Suppressor macrophage (primary cell): ENCODE results near the gene STX2.
"Not testable (repeated sequence)": the region's sequence is repeated elsewhere in the genome, so short reads cannot be mapped to it uniquely, and the experiment has no call there.

Experiments used
- DNase-seq, 4 experiments: peaks; one replicate each; pipeline ENCODE4 v3.0.0-alpha.2; 2020 to 2022

Gene STX2

GRCh38 chr12:130870442-130871285 lies 31.6 kb upstream of the STX2 start:
- DNase-seq: peak; percentile 83 to 93 (median 90)

GRCh38 chr12:130868412-130868811 lies 29.4 kb upstream of the STX2 start:
- DNase-seq: no peak

- DNase-seq: no peak
Observed at GRCh38 chr12:130863298-130863697, 24.2 kb upstream of the STX2 start.

- DNase-seq: not testable (repeated sequence)
Observed at GRCh38 chr12:130862771-130863170, 23.7 kb upstream of the STX2 start.

GRCh38 chr12:130862161-130862560 lies 23.1 kb upstream of the STX2 start:
- no peak for DNase-seq

GRCh38 chr12:130860311-130860710 lies 21.3 kb upstream of the STX2 start:
- no peak for DNase-seq

GRCh38 chr12:130859161-130859560 lies 20.1 kb upstream of the STX2 start:
- no peak for DNase-seq

GRCh38 chr12:130858084-130858483 lies 19.0 kb upstream of the STX2 start:
- no peak for DNase-seq

- DNase-seq: no peak
Observed at GRCh38 chr12:130856088-130856487, 17.0 kb upstream of the STX2 start.

GRCh38 chr12:130850418-130851021 lies 11.5 kb upstream of the STX2 start:
- DNase-seq: no peak

GRCh38 chr12:130849561-130850417 lies 10.7 kb upstream of the STX2 start:
- no peak for DNase-seq

- not testable (repeated sequence) for DNase-seq
Observed at GRCh38 chr12:130848785-130849305, 9.8 kb upstream of the STX2 start.

- not testable (repeated sequence) for DNase-seq
Observed at GRCh38 chr12:130848105-130848504, 9.1 kb upstream of the STX2 start.

- peak; percentile 64 to 88 (median 77) for DNase-seq
Observed at GRCh38 chr12:130847112-130847511, 8.1 kb upstream of the STX2 start.

- no peak for DNase-seq
Observed at GRCh38 chr12:130846369-130846768, 7.3 kb upstream of the STX2 start.

GRCh38 chr12:130839770-130840404 lies 837 bp upstream of the STX2 start:
- no peak for DNase-seq

GRCh38 chr12:130838284-130838950 lies 633 bp downstream of the STX2 start:
- peak in 3 of 4 experiments; percentile 10 to 40 (median 28) for DNase-seq

GRCh38 chr12:130835436-130835835 lies 3.6 kb downstream of the STX2 start:
- DNase-seq: peak in 3 of 4 experiments; percentile 24 to 44 (median 28)

- peak; percentile 74 to 84 (median 79) for DNase-seq
Observed at GRCh38 chr12:130835011-130835410, 4.0 kb downstream of the STX2 start.

- DNase-seq: peak; percentile 88 to 95 (median 92)
Observed at GRCh38 chr12:130832561-130833209, 6.4 kb downstream of the STX2 start.

- DNase-seq: peak in 2 of 4 experiments; percentile 21 to 23
Observed at GRCh38 chr12:130831876-130832405, 7.1 kb downstream of the STX2 start.
